Eye (tissue), 1 donor: ENCODE results near the gene DNPH1.

Experiments
- DNase-seq: peaks from one replicate; pipeline ENCODE4 v3.0.0-alpha.2; 2015

DNPH1 gene, protein sequence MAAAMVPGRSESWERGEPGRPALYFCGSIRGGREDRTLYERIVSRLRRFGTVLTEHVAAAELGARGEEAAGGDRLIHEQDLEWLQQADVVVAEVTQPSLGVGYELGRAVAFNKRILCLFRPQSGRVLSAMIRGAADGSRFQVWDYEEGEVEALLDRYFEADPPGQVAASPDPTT

DNA sequence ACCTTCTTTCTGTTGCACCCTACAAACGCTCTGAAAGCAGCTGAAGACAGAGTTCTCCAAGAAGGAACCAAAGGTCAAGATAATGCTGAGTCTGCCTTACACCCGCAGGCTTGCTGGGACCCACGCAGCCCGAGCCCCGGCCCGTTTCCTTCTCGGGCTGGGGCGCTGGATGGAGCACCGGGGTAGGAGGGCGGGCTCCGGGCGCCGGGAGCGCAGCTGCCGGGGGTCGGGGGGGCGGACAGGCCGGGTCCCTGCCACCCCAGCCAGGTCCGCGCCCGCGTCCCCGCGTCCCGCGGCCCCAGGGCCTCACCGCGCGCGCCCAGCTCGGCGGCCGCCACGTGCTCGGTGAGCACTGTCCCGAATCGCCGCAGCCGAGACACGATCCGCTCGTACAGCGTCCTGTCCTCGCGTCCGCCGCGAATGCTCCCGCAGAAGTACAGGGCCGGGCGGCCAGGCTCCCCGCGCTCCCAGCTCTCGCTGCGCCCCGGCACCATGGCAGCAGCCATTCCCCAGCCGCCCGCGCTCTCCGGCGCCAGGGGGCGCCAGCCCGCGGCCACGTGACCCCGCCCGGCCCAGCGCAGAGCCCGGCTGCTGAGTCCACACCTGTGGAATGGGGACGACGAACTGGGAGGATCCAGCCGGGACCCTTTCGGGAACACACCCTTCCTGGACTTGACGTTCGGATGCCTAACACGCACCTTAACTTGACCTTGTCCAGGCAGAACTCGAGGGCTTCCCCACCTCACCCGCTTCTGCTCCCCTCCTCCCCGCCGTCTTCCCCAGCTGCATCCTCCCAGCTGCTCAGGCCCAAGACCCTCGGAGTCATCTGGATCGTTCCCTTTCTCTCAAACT, at the start of gene DNPH1:
TSS of gene DNPH1 (minus strand) at position 531 of the 852 bp plus-strand sequence. CDS start at position 506, 25 bp downstream.
- DNase-seq, result peak; percentile 92

DNA sequence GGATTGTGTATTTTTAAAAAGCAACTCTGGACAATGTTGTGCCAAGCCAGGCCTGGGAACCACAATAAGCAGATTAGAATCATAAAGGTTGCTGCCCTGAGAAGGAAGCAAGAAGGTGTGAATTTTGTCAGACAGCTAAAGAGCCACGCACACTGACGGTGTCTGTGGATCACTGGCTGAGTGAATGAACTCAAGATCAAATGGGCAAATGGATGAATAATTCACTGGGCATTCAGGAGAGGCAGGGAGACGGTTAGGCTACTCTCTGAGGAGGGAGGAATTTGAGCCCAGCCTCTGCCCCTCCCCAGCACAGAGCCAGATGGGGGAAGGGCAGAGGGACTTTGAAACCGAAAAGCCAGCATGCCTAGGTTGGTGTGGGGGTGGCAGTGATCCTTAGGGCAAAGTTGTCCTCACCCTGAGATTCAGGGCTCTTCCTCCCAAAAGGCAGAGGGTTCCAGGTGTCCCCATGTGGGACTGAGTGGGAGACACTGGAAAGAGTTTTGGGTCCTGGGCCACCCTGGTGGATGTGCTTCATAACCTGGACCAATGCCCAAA, 49.3 kb upstream of the DNPH1 start:
- peak; percentile 10 for DNase-seq

DNA sequence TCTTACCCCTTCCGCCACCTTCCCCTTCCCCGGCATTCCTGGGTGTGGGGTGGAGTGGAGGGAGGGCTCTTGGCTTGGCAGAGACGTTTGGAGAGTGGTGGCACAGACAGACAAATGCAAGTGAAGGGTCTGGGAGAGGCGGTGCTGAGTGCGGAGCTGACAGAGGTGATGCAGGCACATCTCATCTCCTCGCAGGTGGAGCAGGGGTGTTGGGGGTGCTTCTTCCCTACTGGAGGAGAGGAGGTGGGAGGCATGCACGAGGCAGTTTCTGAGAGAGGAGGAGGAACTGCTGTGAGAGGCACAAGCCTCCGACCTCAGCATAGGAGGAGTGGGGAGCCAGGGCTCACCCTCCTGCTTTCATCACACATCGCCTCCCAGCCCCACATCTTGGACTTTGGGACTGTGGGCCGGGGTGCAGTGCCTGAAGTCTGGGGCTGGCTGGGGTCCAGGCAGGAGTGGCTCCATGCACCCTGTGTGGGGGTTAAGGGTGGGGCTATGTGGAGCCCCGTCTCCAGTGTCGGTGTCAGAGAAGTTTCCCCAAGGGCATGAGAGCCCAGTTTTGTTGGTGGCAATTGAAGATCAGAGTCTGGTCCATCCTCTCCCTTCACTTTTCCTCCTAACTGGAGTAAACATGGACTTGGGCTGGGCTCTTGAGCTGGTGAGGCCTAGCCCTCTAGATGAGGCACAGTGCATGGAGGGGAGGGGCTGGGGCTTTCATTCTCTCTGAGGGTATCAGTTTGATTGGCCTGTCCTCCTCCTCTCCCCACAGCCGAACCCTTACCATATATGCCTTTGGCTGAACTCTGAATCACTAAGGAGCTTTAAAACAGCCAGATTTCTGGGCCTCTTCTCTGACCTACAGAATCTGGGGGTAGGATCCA, 48.6 kb upstream of the DNPH1 start:
- peak; percentile 33 for DNase-seq

DNA sequence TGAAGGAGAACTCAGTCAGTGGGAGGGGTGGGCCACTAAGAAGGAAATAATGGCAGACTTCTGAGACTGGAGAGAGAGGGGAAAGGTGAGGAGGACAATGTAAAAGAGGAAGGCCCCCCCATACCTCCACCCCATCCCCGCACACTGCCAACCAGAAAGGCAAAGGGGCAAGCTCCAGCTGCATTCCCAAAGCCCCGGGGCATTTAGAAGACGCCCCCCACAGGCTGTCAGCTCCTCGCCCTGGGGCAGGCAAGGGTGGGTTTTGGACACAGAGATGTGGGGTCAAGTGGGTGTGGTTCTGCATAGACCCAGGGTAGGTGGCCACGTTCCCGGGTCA, 48.0 kb upstream of the DNPH1 start:
- DNase-seq, result no peak

DNA sequence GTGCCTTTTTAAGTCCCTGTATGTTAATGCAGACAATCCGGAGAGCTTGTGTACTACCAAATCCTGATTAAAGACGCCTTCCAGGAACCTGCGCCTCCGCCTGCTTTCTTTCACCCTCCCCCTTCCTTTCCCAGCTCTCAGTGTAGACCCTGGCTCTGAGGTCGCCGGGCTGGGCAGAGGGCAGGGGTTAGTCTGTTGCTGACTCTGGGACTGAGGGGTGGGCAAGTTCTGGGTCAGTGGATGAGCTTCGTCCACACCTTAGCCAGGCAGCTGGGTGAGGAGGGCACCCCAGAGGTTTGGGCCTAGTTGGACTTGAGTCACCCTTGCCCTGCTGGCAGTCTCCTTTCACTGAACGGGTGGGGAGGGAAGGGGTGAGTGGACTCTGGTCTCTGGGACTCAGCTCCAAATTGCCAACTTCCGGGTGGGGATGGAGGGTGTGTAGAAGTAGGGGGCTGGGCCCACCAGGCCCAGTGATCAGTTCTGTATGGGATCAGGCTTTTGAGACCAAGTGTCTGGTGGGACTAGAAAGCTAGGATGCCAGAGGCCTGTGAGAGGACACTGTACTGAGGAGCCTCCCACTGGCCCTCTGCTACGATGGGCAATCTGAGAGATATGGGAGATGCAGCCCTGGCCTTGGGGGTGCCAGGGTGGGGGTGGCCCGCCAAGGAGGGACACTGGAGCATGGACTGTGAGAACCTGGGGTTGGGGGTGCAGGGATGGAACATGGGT, 47.5 kb upstream of the DNPH1 start:
- no peak for DNase-seq

DNA sequence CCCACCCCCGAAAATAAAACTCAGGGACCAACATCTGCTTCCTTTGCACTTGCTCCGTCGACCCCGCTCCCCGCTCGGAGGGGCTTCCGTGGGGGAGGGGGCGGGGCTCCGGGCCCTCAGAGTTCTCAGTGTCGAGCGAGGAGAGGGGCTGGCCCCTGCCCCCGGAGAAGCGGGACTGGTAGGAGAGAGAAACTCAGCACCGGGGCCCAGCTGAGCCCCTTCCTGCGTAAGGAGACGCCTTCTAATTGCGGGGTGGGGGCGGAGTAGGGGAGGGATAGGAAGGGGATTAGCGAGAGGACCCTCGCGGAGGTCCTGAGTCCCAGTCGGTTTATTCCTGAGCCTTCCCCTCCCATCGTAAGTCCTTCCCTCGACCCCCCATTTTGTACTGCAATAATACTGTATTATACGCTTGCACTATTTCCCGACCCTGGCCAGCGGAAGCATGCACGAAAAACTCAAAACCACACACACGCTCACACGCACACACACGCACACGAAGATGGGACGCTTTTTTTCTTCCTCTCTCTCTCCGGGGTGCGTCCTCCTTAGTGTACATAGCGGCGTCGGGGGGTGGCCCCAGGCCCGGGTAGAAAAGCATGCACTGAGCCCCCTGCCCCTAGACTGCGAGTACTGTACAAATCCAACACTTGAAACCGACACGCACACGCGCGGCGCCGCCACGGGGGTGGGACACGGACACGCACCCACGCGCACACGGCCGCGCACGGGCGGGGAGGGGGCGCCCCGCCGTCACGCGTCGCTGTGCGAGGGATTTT, 46.7 kb upstream of the DNPH1 start:
- peak; percentile 65 for DNase-seq

DNA sequence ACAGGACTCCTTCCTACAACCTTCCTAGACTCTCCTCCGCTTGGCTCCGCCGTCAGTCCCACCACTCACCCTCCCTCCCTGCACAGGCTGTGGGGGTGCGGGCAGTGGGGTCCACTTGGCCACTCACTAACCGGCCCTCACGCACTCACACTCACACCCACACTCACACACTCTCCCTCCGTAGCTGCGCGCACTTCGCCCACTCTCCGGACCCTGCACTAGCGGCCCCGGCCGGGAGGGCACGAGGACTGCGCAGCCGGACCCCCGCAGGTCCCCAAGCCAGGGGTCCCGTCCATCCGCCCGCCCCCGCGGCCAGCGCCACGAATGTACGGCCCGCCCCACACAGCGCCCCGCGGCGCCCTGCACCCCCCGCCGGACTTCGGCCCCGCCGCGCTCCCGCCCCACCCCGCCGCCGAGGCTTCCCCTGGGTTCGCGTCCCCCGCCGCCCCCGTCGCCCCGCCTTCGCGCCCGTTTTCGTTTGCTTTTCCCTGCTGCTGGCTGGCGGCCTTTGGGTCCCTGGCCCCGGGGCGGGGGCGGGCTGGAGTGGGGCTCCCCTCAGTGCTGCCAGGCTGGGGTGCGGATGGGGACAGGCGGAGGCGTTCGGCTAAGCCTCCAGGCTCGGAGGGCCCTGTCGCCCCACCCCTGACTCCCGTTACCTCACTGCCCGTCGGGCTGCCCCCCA, 45.8 kb upstream of the DNPH1 start:
- DNase-seq, result peak; percentile 56

DNA sequence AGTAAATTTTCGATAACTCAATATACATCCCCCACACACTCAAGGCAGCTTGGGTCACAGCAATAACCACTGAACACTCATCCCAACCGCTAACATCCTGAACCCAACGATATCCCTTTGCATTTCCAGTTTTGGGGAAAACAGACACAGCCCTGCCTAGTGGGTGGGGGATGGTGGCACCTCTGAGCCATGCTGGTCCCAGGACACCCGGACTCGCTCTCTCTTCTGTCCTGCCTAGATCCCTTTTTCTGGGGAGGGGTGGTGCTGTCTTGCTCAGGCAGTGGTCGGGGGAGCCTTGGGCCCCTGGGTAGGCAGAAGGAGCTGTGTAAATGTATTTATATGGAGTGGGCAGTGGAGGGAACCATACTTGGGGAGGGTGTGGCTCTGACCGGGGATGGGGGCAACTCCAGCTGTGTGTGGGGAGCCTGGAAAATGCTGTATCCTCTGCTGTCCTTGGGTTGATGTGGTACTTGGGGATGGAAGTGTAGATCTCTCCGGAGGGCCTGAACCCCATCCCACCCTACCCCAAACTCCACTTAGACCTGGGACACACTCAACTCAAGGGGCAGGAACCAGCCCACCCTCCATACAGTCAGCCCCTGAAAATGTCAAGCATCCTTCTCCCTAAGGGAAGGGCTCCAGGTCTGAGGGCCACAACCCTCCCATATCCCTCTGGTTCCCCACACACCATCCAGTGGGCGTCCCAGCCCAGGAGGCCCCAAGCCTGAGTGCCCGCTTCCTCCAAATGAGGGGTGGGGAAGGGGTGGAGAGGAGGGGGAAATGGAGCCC, 45.0 kb upstream of the DNPH1 start:
- DNase-seq, result no peak

DNA sequence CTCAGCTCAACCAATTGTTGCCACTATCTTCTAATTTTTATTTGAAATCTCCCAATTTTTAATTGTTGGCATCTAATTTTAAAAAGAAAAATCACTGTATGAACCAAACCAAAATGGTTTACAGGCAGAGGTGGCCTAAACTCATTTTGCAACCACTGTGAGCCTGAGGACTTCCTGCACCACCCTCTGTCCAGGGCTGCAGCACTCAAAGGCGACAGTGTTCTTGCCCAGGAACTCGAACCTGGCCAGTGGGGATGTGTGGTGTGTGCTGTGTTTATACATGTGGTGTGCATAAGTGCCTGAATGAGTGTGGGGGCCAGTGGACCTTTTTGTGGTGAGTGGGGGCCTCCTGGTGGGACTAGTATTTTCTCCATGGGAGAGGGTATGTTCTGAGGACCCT, 44.4 kb upstream of the DNPH1 start:
- DNase-seq, result no peak

DNA sequence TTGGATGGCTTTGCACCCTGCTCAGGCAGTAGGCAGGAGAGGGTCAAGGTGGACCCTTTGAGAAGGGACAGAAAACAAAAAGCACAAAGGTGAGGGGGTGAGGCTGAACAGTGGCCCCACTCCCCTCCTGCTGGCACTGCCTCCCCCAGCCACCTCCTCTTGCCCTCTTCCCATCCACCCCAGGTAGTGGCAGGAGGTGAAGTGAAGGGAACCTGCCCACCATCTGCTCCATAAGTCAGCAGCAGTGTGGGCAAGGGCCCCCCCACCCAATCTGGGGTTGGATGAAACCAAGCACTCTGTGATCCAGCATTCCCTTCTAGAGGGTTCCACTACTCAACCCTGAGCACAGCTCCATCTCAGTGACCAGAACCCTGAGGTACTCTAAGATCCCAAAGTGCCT, 42.7 kb upstream of the DNPH1 start:
- no peak for DNase-seq

DNA sequence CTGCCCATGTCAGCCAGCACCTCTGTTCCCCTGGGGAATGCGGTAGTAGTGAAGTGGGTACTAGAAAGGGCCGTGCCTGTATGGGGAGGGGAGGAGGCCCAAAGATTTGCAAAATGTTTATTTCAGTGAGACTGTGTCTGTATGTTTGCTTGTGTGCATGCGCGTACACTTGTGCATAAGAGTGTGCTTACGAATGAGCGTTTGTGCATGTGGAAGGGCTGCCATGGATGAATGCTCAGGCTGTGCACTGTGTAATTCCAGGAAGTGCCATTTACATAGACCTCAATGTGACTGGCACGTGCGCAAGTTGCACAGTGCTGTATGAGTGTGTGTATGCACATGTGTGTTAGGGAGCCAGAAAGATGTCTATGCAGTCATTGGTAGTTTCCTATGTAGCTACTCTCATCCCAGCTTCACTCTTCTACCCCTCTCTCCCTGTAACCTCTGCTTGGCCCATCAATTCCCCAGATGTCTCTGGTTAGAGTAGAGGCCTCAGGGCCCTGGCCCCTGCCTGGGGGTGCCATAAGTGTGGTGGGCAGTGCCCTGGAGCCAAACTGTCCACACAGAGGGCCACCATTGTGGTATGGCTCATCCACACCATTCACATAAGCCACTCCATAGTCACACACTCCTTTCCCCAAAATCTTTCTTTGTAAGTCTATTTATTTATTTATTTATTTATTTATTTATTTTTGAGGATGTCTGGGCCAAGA, 42.0 kb upstream of the DNPH1 start:
- no peak for DNase-seq

DNA sequence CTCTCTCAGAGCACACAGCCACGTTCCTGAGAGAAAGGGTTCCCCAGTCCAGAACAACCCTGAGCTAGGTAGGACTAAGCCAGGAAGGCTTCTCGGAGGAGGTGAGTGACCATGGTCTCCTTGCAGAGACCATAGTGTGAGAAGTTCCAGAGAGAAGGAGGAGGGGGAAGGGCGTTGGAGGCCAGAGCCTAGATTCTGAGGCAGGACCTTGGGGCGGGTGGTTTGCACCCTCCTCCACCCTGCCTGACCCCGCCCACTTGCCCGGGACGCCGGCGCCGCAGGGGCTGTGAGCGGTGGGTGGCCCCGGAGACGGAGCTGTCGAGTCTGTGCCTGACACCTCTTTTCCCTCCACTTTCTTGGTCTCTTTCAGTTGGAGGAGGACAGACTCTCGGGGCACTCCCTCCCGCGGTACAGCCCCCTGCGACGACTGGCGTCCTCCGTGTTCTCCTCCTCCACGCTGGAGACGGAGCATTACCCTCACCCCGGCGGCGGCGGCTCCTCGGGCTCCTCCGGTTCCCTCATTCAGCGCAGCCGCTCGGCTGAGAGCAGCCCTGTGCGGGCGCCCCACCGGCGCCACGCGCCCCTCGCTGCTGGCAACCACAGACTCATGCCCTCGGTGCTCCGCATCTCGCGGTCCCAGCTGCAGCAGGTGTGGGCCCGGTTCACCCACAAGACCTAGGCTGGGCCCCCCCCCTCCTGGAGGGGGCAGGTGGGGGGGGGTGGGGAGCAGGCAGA, 40.2 kb upstream of the DNPH1 start:
- DNase-seq, result peak; percentile 42

DNA sequence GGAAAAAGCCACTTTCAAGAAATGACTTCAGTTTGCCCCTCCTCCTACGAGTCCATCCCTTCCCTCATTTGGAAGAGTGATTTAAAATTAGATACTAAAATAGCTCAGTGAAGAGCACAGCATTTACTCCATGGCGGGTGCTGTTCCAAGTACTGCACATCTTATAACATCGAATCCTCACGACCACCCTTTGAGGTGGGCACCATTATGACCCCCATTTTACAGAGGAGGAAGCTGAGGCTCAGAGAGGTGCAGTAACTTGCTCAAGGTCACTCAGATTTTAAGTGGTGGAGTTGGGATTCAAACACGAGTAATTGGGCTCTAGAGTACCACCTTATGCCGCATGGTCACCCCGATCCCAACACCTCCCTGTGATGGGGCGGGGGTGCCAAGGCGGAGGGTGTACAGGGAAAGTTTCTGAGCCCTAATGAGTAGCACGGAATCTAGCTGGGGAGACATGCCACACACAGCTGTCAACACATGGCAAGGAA, 39.5 kb upstream of the DNPH1 start:
- DNase-seq, result no peak

DNA sequence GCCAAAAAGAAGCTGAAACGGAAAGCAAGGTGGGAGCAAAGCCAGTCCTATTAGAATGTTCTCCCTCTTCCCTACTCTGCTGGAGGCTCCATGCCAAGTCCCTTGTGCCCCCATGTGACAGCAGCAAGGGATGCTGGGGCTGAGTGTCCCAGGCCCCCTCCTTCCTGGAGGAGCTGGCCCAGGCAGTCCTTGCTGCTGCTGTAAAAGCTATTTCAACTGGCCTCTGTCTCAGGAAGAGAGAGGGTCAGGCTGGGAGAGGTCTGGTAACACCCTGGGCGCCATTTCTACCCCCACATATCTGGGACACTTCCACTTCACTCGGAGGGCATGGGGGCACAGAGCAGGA, 39.0 kb upstream of the DNPH1 start:
- no peak for DNase-seq

DNA sequence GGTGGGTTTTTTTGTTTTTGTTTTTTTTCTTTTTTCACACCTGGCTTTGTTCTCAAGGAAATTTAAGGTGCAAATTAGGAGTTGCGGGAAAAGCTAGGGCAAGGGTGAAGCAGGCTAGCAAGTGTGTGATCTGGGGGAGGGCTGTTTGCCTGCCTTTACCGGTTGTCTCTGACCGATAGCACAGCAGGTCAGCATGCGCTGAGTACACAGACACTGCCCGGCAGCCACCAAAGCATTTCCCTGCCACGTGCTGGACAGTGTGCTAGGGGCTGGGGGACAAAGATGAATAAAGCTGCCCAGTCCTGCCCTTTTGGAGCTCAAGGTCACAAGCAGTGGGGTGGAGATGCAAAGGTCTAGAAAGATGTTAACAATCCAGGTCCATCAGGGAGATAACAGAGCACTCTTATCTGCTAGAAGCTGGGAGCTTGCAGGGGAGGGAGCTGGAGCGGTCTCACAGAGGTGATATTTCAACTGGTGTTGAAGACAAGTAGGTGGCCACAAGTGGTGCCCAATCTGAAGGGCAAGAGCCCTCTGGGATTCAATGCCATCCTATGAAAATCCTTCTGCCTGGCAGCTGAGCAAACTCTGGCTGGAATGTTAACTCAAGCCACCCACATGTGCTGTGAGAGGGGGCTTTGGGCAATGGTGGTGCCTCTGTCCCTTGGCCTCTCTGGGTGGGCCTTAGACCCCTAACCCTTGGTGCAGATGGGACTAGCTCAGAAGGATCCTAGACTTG, 38.5 kb upstream of the DNPH1 start:
- no peak for DNase-seq

DNA sequence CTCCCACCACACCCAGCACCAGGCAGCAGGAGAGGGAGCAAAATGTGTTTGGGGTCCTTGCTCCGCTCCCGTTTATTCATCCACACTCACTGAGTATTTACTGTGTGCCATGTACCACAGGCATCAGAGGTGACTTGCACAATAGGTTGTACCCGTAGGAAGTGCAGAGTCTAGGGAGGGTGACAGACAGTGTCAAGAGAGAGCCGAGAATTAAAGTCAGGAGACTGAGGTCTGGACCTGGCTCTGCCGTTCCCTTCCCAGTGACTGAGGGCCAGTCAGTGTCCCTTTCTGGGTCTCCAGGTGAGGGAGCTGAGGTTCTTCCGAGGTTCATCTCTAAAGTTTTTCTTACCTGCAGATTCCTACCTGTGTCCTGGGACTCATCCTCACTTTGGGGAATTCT, 36.3 kb upstream of the DNPH1 start:
- no peak for DNase-seq

DNA sequence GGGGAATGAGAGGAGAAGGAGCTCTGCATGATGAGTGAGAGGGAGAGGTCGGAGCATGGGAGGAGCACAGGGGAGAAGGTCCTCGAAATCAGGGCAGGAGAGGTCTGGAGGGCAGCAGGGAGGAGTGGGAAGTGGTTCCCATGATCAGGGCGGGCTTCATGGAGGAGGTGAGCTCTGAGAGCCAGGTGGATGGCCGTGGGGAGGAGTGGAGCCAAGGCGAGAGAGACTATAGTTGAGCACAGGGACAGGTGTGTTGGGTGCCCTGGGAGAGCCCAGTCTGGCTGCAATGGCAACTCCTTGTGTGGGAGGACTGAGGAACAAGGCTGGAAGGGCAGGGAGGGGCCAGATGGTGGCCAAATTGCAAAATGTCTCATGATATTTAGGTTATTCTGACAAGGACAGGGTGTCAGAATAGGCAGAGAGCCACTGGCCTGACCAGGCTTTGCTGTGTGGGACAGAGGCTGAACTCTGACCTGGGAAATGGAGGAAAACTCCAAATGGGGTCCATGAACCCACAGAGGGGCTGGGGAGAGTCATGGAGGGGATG, 35.4 kb upstream of the DNPH1 start:
- no peak for DNase-seq
